MM.1S (cell line): ENCODE results near the gene KNOP1.

Source experiments
- DNase-seq: peaks from one replicate; pipeline ENCODE4 v3.0.0-alpha.2; 2015
- H2AFZ ChIP-seq: fragments of 300-600 bp; sonication (generic); 2 replicates; pipeline ENCODE4 v1.6.0; 2016; ENCODE audit warnings: antibody characterized with exemption, low read length
- H3F3A ChIP-seq: fragments of 300-600 bp; sonication (generic); 2 replicates; pipeline ENCODE4 v1.6.1; 2016; ENCODE audit warnings: mild to moderate bottlenecking, antibody characterized with exemption, low read length, moderate library complexity, mixed read lengths; ENCODE audit not compliant: insufficient read depth
- H3K27ac ChIP-seq: fragments of 300-600 bp; sonication (generic); 2 replicates; pipeline ENCODE4 v1.5.1; 2016; ENCODE audit warnings: mild to moderate bottlenecking, low read length
- H3K27me3 ChIP-seq: fragments of 300-600 bp; sonication (generic); replicated peaks from 2 replicates; pipeline ENCODE4 v1.6.0; 2016; ENCODE audit warnings: low read length; ENCODE audit not compliant: insufficient read depth
- H3K36me3 ChIP-seq: fragments of 300-600 bp; sonication (generic); replicated peaks from 2 replicates; pipeline ENCODE4 v1.6.1; 2016; ENCODE audit warnings: mild to moderate bottlenecking, low read length, mixed read lengths; ENCODE audit not compliant: insufficient read depth
- H3K4me1 ChIP-seq: fragments of 300-600 bp; sonication (generic); 2 replicates; pipeline ENCODE4 v1.6.1; 2016; ENCODE audit warnings: low read length, mixed read lengths
- H3K4me2 ChIP-seq: fragments of 300-600 bp; sonication (generic); 2 replicates; pipeline ENCODE4 v1.6.0; 2016; ENCODE audit warnings: low read depth, low read length
- H3K4me3 ChIP-seq: fragments of 300-600 bp; sonication (generic); 2 replicates; pipeline ENCODE4 v1.5.1; 2016; ENCODE audit warnings: low read length, mixed read lengths
- H3K79me2 ChIP-seq: fragments of 300-600 bp; sonication (generic); 2 replicates; pipeline ENCODE4 v1.6.1; 2016; ENCODE audit warnings: mixed run types, low read length, mixed read lengths
- H3K9ac ChIP-seq: fragments of 300-600 bp; sonication (generic); 2 replicates; pipeline ENCODE4 v1.6.1; 2016; ENCODE audit warnings: low read length, mixed read lengths
- H3K9me2 ChIP-seq: fragments of 300-600 bp; sonication (generic); replicated peaks from 2 replicates; pipeline ENCODE4 v1.6.1; 2016; ENCODE audit warnings: mild to moderate bottlenecking, low read length, mixed read lengths; ENCODE audit not compliant: insufficient read depth
- H3K9me3 ChIP-seq: fragments of 300-600 bp; sonication (generic); replicated peaks from 2 replicates; pipeline ENCODE4 v1.6.1; 2016; ENCODE audit warnings: mild to moderate bottlenecking, low read length, mixed read lengths; ENCODE audit not compliant: insufficient read depth
- H4K20me1 ChIP-seq: fragments of 300-600 bp; sonication (generic); 2 replicates; pipeline ENCODE4 v1.6.1; 2016; ENCODE audit warnings: mild to moderate bottlenecking, low read length, moderate library complexity, mixed read lengths; ENCODE audit not compliant: insufficient read depth
- EZH2 ChIP-seq: fragments of 300-600 bp; sonication (generic); optimal IDR thresholded peaks from 2 replicates; pipeline ENCODE3; 2017; ENCODE audit warnings: low read depth, mild to moderate bottlenecking, antibody characterized with exemption, low read length, mixed read lengths
- EZH2phosphoT487 ChIP-seq: fragments of 300-600 bp; sonication (generic); IDR thresholded peaks from 2 replicates; pipeline ENCODE4 v1.6.1; 2018; ENCODE audit warnings: antibody characterized with exemption, low read length
- TF ChIP-seq, protein P1 (sequence below): fragments of 300-600 bp; sonication (generic); IDR thresholded peaks from 2 replicates; pipeline ENCODE4 v1.5.1; 2016; ENCODE audit warnings: antibody characterized with exemption, low read length, mixed read lengths

KNOP1 gene

DNA sequence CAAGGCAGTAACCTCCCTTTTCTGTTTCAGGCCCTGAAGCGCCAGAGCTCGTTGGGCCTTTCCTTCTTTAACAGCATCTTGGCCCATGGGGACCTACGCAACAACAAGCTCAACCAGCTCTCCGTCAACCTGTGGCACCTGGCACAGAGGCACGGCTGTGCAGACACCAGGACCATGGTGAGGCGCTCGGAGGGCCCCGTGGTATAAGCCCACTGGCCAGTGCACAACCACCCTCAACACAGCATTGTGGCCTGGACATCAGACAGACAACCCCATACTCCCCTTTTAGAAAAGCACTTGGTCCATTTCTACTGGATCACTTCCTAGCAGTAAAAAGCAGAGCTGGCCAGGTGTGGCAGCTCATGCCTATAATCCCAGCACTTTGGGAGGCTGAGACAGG, 18.6 kb downstream of the KNOP1 start:
- Histone ChIP-seq H3K27me3 (no peaks in the 10 kb centered on the region), H3K9ac (no peak overlapping the region), H3K4me2 (no peak overlapping the region), H3K9me2 (no peaks in the 10 kb centered on the region), H3F3A (no peaks in the 10 kb centered on the region), H4K20me1 (no peaks in the 10 kb centered on the region), H3K4me3 (no peak overlapping the region), H3K9me3 (no peaks in the 10 kb centered on the region), H3K79me2 (no peaks in the 10 kb centered on the region), H3K36me3 (no peaks in the 10 kb centered on the region), H3K4me1 (no peaks in the 10 kb centered on the region), H2AFZ (no peak overlapping the region), H3K27ac (no peak overlapping the region)
- DNase-seq, result no peak
- TF ChIP-seq EZH2phosphoT487 (no peak), EZH2 (no peak)
- TF ChIP-seq, protein P1, sequence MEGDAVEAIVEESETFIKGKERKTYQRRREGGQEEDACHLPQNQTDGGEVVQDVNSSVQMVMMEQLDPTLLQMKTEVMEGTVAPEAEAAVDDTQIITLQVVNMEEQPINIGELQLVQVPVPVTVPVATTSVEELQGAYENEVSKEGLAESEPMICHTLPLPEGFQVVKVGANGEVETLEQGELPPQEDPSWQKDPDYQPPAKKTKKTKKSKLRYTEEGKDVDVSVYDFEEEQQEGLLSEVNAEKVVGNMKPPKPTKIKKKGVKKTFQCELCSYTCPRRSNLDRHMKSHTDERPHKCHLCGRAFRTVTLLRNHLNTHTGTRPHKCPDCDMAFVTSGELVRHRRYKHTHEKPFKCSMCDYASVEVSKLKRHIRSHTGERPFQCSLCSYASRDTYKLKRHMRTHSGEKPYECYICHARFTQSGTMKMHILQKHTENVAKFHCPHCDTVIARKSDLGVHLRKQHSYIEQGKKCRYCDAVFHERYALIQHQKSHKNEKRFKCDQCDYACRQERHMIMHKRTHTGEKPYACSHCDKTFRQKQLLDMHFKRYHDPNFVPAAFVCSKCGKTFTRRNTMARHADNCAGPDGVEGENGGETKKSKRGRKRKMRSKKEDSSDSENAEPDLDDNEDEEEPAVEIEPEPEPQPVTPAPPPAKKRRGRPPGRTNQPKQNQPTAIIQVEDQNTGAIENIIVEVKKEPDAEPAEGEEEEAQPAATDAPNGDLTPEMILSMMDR, result no peak

DNA sequence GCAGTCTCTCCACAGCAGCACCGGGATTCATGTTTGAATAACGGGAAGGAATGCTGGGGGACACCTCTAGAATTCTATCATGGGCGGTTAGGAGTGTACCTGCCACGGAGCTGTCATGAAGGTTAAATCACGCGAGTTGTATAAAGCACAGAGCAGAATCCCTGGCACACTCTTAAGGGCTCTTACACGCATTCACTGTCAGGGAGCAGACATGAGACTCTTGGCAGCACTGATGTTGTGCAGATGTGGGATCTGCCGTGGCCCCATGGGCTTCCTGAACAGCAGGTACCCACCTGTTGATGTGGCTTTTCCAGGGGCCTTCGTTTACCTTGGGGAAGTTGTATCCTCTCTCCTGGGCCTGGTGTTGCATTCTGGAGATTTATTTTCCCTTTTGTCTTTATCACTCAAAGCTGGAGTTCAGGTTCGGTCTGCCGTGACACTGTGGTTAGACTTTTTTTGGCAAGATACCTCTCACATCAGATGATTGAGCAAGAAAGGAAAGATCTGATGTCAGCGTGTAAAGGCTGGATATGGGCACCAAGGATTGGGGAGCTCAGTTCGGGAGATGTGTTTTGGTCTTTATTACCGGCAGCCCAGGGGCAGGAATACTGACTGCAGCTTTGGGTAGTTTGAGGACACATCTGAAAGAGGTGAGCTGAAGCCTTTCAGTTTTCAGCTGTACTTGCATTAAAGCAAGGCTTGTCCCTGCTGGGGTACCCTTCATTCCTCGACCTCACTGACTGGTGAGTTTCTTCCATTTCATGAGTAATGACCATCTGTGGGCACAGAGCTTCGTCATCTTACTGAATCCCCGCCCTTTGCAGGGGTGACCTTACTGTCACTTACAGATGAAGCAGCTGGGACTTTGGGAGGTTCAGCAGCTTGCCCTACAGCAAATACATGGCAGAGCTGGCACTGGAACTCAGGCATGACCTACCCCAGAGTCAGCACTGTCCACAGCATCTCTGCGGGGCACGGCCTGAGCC, 19.3 kb downstream of the KNOP1 start:
- H3K27ac ChIP-seq, result no peak overlapping the region
- no peaks in the 10 kb centered on the region for H4K20me1 ChIP-seq
- H3K4me3 ChIP-seq, result no peak overlapping the region
- H3K27me3 ChIP-seq, result no peaks in the 10 kb centered on the region
- no peaks in the 10 kb centered on the region for H3K79me2 ChIP-seq
- H3F3A ChIP-seq, result no peaks in the 10 kb centered on the region
- no peaks in the 10 kb centered on the region for H3K9me2 ChIP-seq
- no peaks in the 10 kb centered on the region for H3K4me1 ChIP-seq
- H2AFZ ChIP-seq, result no peak overlapping the region
- H3K36me3 ChIP-seq, result no peaks in the 10 kb centered on the region
- no peak overlapping the region for H3K4me2 ChIP-seq
- no peak for TF ChIP-seq EZH2
- TF ChIP-seq EZH2phosphoT487, result no peak
- TF ChIP-seq, protein P1, result no peak
- no peak overlapping the region for H3K9ac ChIP-seq
- no peaks in the 10 kb centered on the region for H3K9me3 ChIP-seq
- DNase-seq, result no peak

DNA sequence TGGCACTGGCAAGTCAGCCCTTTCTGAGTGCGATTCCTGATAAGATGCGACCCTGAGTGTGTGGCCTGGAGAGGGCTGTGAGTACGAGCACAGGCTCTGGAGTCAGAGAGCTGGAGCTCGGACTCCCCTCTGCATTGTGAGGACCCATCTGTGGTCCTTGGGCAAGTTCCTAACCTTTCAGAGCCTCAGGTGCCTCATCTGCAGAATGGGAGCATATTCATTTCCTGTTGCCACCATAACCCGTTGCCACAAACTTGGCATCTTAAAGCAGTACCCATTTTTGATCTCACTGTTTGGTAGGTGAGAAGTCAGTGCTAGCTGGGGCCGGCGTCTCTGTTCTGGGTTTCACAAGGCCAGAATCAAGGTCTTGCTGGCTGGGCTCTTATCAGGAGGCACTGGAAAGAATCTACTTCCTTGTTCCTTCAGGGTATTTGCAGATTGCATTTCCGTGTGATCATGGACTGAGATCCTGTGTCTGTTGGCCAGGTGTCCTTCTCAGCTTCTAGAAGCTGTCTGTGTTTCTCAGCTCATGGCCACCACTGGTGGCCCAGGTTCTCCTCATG, 20.2 kb downstream of the KNOP1 start:
- Histone ChIP-seq H2AFZ (no peak overlapping the region), H4K20me1 (no peaks in the 10 kb centered on the region), H3K27ac (no peak overlapping the region), H3K9me2 (no peaks in the 10 kb centered on the region), H3K27me3 (no peaks in the 10 kb centered on the region), H3K9me3 (no peaks in the 10 kb centered on the region), H3K79me2 (no peaks in the 10 kb centered on the region), H3K4me3 (no peak overlapping the region), H3K9ac (no peak overlapping the region), H3K4me2 (no peak overlapping the region), H3K36me3 (no peaks in the 10 kb centered on the region), H3F3A (no peaks in the 10 kb centered on the region), H3K4me1 (no peaks in the 10 kb centered on the region)
- no peak for DNase-seq
- no peak for TF ChIP-seq EZH2
- TF ChIP-seq EZH2phosphoT487, result no peak
- TF ChIP-seq, protein P1, result no peak
